Raji (cell line): ENCODE data around the gene BMERB1.

Experiments used
- POLR2A ChIP-seq: IDR thresholded peaks from 2 replicates; pipeline ENCODE4 v1.6.1; 2011; ENCODE audit warnings: low read depth, low read length, control low read depth; ENCODE audit not compliant: insufficient read depth

BMERB1 gene

DNA sequence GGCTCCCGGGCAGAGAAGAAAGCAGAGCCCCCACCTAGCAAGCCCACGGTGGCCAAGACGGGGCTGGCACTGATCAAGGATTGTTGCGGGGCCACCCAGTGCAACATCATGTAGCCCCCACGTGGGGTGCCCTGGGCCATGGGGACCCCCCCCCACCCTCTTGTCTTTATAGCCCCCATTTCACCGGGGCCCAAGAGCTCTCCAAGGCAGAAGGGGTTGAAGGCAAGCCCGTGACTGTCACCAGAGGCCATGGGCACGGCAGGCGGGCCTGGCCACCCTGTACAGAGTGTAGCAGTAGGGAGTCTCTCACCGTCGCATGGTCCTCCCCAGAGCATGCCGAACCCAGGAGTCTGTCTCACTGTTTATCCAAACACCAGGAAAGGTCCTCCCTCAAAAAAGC, 152.3 kb downstream of the BMERB1 start:
- TF ChIP-seq POLR2A, result no peak

DNA sequence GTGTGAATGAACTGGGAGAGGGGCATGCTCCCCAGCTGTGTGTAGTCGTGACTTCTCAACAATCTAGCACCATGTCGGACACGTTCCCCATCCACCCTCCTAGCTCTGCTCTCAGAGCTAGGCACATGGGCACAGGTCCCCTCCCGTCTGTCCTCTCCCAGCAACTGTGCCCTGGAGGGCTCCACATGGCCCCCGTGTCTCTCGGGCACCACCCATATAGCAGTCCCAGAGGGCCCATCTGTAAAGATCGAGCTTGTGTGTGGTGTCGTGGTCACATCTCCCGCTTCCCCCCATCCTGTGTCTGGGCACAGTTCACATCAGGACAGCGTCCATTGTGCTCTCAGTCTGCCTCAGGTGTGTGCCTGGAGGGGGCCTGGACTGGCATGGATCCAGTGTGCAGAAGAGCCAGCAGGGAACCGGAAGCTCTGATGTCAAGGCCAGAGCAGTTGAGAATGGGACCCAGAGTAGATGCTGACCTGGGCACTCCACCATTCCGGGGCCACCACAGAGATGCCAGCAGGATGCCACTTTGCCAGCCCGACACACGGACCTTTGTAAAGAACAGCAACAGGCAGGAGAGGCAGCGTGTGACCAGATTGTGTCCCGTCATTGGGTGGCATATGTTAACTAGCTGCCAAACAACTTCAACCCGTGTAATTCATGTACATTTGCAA, 152.9 kb downstream of the BMERB1 start:
- TF ChIP-seq POLR2A, result no peak

- no peak for TF ChIP-seq POLR2A
These were observed 157.9 kb downstream of the BMERB1 start for GRCh38 chr16:15592324-15592723.

DNA sequence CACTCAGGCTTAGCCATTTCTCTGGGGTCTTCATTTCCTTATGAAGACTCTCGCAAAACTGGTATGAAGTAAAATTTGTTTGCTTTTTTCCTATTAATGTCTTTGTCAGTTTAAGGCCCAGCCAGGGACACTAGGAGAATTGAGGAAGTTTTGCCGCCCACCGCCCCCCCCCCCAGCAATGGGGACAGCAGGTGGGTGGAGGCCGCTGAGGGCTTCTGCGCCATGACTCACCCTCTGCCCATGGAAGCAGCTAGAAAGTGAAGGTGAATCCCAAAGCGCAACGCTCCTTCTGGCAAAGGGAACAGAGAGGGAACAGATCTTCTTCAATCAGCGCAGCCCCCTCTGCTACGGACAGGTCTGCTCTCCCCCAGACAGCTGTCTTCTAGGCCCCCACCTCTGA, 158.8 kb downstream of the BMERB1 start:
- TF ChIP-seq POLR2A, result no peak

DNA sequence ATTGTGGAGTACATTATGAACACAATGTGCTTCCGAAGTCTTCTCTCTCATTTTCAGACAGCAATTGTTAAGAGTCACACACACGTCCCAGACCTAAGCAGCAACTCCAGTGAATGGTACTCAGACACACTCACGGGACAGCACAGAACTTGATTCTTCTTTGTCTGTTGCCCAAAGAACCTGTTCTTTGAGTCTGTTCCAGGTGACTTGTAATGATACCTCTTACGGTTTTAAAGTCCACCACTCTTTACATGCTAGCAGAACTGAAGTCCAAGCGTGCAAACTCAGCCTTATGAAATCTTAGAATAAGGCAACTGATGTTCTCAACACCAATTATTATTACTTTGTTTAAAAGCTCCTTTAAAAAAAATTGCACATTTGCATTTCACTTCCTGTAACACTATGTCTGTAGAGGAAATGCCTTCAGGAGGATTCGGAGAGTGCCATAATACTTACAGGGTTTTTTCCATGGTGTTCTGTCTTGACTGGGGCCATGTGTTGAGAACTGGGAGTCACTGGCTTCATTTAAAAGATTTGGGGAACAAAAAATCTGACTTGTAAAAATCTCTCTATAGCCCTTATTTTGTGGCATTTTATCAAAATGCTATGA, 160.4 kb downstream of the BMERB1 start:
- no peak for TF ChIP-seq POLR2A

DNA sequence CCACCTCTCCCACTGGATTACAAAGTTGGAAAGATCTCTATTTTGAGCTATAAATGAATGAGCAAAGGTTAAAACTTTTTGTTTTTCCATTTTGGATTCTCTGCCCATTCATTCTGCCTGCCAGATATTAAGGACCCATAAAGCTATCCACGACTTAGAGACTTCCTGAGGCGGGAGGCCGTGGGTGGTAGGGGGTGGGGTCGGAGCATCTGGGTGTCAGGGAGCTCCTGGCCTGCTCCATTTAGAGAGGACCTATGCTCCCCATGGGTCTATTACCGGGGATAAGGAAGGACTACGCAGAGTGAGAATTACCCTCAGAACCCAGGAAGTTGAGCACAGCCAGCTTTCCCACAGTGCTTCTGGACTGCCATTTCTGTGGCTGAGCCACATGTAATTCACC, 162.7 kb downstream of the BMERB1 start:
- TF ChIP-seq POLR2A, result no peak

DNA sequence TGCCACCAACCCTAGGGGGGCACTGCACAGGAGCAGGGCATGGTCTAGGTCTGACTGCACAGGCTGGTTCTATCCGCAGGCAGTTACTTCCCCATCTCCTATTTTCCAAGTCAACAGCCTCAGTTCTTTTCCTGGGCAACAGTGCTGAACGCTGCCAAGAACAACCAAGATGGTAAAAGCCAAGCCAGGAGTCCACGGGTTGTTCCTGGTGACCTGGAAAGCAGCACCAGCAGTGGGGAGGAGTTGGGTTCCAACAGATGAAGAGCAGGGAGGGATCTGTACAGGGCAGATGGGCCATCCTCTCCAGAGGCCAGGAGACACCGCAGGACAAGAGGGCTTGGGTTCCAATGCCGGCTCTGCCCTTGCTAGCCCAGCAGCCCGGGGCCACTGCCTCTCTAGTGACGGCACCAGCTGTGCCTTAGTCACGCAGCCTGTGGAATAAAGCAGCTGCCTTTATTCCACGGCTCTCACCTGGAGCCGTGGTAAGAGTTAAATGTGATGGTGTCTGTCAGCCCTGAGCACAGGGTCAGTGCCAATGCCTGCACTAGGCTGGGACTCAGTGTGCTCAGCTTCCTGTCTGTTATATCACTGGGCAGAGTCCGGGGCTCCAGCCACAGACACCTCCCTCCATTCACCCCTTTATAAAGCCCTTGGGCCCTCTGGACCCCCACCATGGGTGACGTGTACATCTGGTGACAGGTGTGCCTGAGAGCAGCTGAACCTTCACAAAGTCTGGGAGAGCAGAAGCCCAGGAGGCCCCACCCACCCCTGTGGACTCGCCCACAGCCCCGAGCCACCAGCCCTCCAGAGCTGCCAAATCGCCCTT, 163.6 kb downstream of the BMERB1 start:
- TF ChIP-seq POLR2A, result no peak

DNA sequence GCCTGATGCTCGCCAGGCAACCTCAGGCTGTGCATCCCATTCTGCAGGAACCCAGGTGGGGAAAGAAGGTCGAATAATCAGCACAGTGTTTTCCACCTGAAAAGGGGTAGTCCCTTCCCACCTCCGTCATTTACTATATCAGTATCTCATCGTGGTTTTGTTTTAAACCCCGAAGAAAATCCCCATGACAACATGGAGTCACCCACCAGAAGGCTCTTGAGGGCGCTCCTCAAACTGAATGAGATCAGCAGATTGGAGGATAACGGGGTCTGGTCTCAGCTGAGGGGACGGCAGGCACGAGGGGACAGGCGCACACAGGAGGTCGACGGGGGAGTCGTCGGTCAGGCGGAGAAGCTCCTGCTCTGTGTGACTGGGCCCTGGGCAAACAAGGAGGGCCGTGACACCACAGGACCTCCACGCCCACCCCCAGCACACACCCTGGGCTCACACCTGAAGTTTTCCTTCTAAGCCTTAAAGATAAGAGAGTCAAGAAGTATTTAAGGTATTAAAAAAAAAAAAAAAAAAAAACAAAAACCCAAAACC, 164.3 kb downstream of the BMERB1 start:
- no peak for TF ChIP-seq POLR2A

- TF ChIP-seq POLR2A, result no peak
These were observed 165.1 kb downstream of the BMERB1 start for GRCh38 chr16:15599303-15600070.

DNA sequence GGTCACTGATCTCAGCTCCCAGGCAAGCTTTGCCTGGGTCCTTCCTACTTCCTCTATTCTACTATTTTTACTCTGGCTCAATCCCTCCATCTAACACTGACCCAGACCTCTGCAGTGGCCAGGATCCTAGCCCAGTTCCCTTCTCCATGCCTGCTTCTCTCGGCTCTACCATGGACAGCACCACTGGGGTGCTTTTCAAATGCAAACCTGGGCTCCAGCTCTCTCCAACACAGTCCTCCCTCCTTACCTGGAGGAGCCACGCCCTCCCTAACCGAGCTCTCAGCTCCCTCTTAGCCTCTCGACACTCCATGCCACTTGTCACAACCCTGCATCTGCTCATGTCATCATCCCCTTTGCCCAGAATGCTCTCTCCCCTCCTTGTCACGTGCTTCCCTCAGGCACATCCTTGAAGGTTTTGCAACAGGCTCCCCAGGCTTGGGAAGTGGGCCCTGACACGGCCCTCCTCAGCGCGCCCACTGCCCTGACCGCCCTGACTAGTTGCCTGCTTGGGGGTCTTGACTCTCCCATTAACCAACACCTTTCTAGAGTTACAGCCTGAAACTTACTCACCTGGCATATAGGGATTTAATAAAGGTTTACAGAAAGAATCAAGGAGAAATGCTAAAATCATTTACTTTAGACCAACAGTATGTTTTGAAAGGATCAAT, 167.0 kb downstream of the BMERB1 start:
- no peak for TF ChIP-seq POLR2A

- TF ChIP-seq POLR2A, result no peak
These were observed 168.1 kb downstream of the BMERB1 start for GRCh38 chr16:15602285-15603044.

DNA sequence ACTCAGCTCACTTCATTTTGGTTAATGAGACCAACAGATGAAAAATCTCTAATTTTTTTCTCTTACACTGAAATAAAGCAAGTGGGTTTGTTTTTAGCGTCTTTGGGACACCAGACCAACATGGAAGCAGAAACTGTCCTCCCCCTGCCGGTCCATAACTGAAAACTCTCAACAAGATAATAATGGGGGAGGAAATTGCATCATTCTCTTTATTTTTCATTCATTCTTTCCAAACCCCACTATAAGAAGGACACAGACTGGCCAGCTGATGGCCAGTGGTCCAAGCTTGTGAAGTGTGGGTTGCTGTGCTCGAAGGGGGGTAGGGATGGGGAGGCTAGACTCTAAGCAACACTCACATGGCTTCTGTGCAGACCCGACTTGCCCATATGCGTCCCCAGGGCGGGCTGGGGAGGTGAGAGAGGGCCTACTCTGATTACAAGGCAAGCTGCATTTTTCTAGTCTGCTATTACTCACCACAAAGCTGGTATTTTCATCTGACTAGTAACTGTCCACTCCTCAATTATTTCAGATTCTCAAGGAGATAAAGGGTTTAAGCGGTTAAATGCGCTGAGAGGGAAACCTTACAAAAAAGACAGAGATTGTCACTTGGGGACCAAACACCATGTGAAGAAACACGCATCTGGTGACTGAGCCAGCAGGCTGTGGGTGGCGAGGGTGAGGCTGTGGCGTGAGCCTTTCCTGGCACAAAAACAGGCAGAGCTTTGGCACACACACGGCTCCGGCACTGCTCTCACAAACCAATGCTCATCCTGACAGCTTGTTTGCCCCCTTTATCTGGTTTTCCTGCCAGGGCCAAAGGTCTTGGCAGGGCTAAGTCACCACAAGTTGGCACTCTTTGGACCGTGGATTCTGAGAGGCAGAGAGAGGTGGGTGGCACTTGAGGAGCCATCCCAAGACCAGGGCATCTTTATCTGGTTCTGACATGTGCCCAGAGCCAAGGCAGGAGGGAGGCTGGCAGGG, 170.4 kb downstream of the BMERB1 start:
- TF ChIP-seq POLR2A, result no peak
